GM12873 (cell line): ENCODE data around the gene BIRC2.

Source experiments
- TF ChIP-seq, protein P1 (sequence below): IDR thresholded peaks from 2 replicates; pipeline ENCODE4 v1.5.1; 2012; ENCODE audit warnings: low read depth, mild to moderate bottlenecking, moderate library complexity, low read length, control low read depth; ENCODE audit not compliant: insufficient read depth; ENCODE audit errors: missing control alignments

The BIRC2 gene

GRCh38 chr11:102400603-102401002 is 53.6 kb downstream of the BIRC2 start:
- TF ChIP-seq, protein P1, sequence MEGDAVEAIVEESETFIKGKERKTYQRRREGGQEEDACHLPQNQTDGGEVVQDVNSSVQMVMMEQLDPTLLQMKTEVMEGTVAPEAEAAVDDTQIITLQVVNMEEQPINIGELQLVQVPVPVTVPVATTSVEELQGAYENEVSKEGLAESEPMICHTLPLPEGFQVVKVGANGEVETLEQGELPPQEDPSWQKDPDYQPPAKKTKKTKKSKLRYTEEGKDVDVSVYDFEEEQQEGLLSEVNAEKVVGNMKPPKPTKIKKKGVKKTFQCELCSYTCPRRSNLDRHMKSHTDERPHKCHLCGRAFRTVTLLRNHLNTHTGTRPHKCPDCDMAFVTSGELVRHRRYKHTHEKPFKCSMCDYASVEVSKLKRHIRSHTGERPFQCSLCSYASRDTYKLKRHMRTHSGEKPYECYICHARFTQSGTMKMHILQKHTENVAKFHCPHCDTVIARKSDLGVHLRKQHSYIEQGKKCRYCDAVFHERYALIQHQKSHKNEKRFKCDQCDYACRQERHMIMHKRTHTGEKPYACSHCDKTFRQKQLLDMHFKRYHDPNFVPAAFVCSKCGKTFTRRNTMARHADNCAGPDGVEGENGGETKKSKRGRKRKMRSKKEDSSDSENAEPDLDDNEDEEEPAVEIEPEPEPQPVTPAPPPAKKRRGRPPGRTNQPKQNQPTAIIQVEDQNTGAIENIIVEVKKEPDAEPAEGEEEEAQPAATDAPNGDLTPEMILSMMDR, result no peak

GRCh38 chr11:102401905-102402304 is 54.9 kb downstream of the BIRC2 start:
- TF ChIP-seq, protein P1, result no peak

DNA sequence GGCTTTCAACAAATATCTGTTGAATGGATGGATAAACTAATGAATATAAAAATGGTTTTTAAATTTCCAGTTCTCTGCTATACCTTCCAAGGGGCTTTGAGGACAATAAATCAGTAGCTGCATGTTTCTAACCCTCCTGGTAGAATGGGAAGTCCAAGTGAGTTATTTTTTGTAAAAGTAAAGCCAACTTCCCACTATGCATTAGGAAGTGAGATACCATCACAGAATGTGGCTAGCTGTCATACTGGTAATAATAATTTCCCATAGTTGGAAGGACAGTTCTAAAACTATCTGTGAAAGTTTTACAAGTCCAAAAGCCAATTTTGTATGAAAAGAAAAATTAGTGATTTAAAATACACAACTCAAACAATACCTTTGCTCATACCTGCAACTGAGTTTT is 55.5 kb downstream of the BIRC2 start:
- TF ChIP-seq, protein P1, result no peak

DNA sequence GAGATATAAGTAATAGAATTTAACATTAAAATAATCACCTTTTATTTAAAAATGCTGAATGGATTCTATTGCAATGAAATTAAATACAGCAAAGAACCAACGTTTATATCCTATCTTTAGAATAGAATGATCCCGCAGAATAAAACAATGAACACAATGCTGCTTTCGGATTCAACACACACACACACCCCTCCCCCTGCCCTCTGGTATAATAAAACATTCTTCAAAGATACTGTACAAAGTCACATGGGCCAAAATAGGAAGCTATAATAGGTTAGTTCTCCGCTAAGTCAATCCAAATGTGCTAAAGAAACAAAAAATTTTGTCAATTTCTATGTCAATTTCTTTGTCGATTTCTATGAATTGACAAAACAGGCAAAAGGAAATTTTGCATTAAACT is 58.5 kb downstream of the BIRC2 start:
- TF ChIP-seq, protein P1, result no peak

GRCh38 chr11:102406099-102406498 is 59.1 kb downstream of the BIRC2 start:
- TF ChIP-seq, protein P1, result no peak

GRCh38 chr11:102407901-102408300 is 60.9 kb downstream of the BIRC2 start:
- TF ChIP-seq, protein P1, result no peak

GRCh38 chr11:102408339-102408738 is 61.3 kb downstream of the BIRC2 start:
- TF ChIP-seq, protein P1, result no peak
